ENCODE results near the gene PIEZO1. TPM values are rescaled to one million over a fixed set of nuclear protein-coding genes. Genes with fewer than 3 reads are reported as not detected.

The PIEZO1 gene
- total RNA-seq, 2 donors from 2014 or later = 37.7 to 73.2 TPM

GRCh38 chr16:88830258-88830657, 45.2 kb upstream of the PIEZO1 start:
- peaks cover 11% of the 10 kb centered on the region for H3K36me3 ChIP-seq
- H3K9me3 ChIP-seq = no peaks in the 10 kb centered on the region
- no peaks in the 10 kb centered on the region for H3K4me1 ChIP-seq
- H3K4me3 ChIP-seq = no peak overlapping the region
- TF ChIP-seq CTCF (IDR thresholded peaks at IDR 0.05) = no peak
- H3K27me3 ChIP-seq = no peaks in the 10 kb centered on the region
- DNase-seq (ENCODE audit: low spot score) = no peak
- no peak overlapping the region for H3K27ac ChIP-seq

GRCh38 chr16:88828711-88829110, 43.7 kb upstream of the PIEZO1 start:
- DNase-seq (ENCODE audit: low spot score) = no peak
- H3K4me1 ChIP-seq = no peaks in the 10 kb centered on the region
- no peak for TF ChIP-seq CTCF (IDR thresholded peaks at IDR 0.05)
- peaks cover 15% of the 10 kb centered on the region for H3K36me3 ChIP-seq
- H3K4me3 ChIP-seq = no peak overlapping the region
- H3K9me3 ChIP-seq = no peaks in the 10 kb centered on the region
- H3K27ac ChIP-seq = no peak overlapping the region
- H3K27me3 ChIP-seq = no peaks in the 10 kb centered on the region

GRCh38 chr16:88827727-88828126, 42.7 kb upstream of the PIEZO1 start:
- no peak for DNase-seq (ENCODE audit: low spot score)
- no peak for TF ChIP-seq CTCF (IDR thresholded peaks at IDR 0.05)
- H3K9me3 ChIP-seq = no peaks in the 10 kb centered on the region
- no peaks in the 10 kb centered on the region for H3K4me1 ChIP-seq
- no peak overlapping the region for H3K27ac ChIP-seq
- H3K4me3 ChIP-seq = no peak overlapping the region
- H3K27me3 ChIP-seq = no peaks in the 10 kb centered on the region
- H3K36me3 ChIP-seq = peaks cover 19% of the 10 kb centered on the region

GRCh38 chr16:88826070-88826840, 41.2 kb upstream of the PIEZO1 start:
- Histone ChIP-seq H3K9me3 (no peaks in the 10 kb centered on the region), H3K4me3 (no peak overlapping the region), H3K36me3 (peaks cover 29% of the 10 kb centered on the region), H3K27ac (no peak overlapping the region), H3K4me1 (no peaks in the 10 kb centered on the region), H3K27me3 (no peaks in the 10 kb centered on the region)
- no peak for TF ChIP-seq CTCF (IDR thresholded peaks at IDR 0.05)
- no peak for DNase-seq (ENCODE audit: low spot score)

- H3K9me3 ChIP-seq = no peaks in the 10 kb centered on the region
- no peaks in the 10 kb centered on the region for H3K27me3 ChIP-seq
- H3K4me1 ChIP-seq = no peaks in the 10 kb centered on the region
- TF ChIP-seq CTCF (IDR thresholded peaks at IDR 0.05) = no peak
- H3K27ac ChIP-seq = no peak overlapping the region
- H3K4me3 ChIP-seq = no peak overlapping the region
- DNase-seq (ENCODE audit: low spot score) = no peak
- peaks cover 29% of the 10 kb centered on the region for H3K36me3 ChIP-seq
Measured at GRCh38 chr16:88825146-88825545, 40.1 kb upstream of the PIEZO1 start.
